HG03439 (cell line): ENCODE measurements around the gene SCN1B.
A peak's percentile ranks its signal among the peaks of the same experiment; 100 is the strongest.

Experiments
- ATAC-seq: cut with Tn5 transposase; IDR thresholded peaks from one replicate; pipeline ENCODE4 v1.9.1; 2021; ENCODE audit warnings: mild to moderate bottlenecking, moderate library complexity; ENCODE audit not compliant: unreplicated experiment

Gene SCN1B

DNA sequence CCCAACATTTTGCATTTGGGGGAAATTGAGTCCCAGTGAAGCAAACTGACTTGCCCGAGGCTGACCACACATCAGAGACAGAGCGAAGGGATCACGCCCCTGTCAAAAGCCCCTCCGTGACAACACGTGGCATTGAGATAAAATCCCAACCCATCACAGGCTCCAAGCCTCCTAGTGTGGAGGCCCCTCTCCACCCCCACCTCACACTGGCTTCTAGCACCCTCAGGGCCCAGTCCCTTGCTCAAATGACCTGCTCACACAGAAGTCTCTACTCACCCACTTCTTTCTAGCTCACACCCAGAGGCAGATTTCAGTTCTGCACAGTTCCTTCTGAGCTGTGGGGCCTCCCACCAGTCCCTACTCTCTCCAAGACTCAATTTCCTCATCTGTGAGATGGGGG, 21.5 kb downstream of the SCN1B start:
- no peak for ATAC-seq

- ATAC-seq = no peak
These were observed 22.4 kb downstream of the SCN1B start for GRCh38 chr19:35052599-35053190.

GRCh38 chr19:35053667-35054293, 23.5 kb downstream of the SCN1B start:
- ATAC-seq = no peak

DNA sequence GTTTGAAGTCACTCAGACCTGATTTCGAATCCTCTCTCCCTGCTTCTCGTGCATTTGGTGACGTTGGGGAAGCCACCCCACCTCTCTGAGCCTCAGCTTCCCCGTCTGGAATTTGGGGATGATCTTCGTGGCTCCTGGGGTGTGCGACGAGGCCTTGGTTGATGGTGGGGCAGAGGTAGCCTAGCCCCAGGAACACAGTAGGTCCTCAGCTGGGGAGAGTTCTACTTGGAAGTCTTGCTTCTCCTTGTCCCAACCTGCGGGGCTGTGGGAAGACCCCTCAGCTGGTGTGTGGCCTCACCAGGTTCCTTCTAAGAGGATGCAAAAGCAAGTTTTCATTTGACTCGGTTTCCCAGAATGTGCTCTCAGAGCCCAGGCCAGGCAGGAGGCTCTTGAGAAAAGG, 24.4 kb downstream of the SCN1B start:
- no peak for ATAC-seq

DNA sequence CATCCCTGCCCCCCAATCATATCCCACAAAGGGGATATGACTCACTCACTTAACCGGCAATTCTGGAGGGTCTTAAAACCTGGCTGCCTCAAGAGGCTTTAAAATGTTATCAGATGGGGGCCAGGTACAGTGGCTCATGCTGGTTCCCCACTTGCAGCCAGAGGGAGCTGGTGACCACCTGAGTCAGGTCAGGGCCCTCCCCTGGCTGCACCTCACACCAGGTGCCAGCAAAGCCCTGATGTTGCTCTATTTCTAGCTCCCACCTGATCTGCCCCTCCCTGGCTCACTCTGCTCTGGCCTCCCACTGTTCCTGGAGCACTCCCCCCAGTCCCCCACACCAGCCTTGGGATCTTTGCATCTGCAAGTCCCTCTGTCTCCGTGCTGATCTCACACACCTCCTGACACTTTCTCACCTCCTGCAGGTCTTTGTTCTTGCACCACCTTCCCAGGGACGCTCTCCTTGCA, 25.5 kb downstream of the SCN1B start:
- ATAC-seq = no peak

DNA sequence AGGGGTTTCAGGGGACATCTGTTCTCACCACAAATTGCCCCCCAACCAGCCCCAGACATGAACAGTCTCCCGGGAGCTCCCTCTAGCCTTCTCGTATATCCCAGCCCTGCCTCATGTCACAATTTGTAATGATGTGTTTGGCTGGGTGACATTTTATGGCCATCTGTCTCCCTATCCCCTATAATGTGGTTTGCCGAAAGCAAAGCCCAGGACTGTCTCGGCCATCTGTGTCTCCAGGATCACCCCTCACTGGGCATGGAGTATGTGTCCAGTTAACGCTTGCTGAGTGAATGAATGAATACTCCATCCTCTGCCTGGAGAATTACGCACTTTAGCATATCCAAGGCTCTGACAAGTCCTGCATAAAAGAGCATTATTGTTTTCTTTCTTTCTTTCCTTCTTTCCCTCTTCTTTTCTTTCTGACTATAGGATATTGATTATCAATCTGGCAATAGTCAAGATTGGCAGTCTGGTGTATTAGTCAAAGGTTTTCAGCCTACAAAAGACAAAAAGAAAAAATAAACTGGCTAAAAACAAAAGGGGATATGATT, 26.3 kb downstream of the SCN1B start:
- ATAC-seq = no peak

- ATAC-seq = no peak
These were observed 28.1 kb downstream of the SCN1B start for GRCh38 chr19:35058370-35058769.

GRCh38 chr19:35059006-35059798, 28.9 kb downstream of the SCN1B start:
- ATAC-seq = no peak

DNA sequence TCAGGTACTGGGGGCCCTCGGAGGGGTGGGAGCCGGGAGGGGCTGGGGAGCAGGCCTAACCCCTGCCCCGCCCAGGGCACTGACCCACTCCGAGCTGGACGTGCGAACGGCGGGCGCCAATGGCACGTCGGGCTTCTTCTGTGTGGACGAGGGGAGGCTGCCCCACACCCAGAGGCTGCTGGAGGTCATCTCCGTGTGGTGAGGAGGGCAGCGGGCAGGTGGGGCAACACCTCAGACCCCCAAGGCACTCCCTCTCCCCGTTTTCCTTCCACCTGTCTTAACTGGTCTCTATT, 29.5 kb downstream of the SCN1B start:
- ATAC-seq = no peak

- ATAC-seq = no peak
These were observed 30.0 kb downstream of the SCN1B start for GRCh38 chr19:35060160-35060855.

GRCh38 chr19:35061583-35062373, 31.5 kb downstream of the SCN1B start:
- ATAC-seq = no peak

DNA sequence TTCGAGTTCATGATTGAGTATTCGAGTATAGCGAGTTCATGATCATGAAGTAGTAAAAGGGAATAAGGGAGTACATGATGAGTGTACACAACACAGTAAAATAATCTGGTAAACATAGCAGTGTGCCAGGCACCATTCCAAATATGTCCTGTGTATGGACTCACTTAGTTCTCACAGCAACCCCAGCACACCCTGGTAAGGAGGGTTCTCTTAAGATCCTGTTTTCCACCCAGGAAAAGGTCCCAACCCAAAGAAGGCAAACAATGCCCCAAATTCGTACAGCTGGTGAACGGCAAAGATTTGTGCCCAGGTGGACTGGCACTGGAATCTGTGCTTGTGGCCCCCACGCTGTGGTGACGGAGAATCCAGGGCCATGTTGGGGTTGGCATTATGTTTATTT, 32.7 kb downstream of the SCN1B start:
- ATAC-seq = no peak

DNA sequence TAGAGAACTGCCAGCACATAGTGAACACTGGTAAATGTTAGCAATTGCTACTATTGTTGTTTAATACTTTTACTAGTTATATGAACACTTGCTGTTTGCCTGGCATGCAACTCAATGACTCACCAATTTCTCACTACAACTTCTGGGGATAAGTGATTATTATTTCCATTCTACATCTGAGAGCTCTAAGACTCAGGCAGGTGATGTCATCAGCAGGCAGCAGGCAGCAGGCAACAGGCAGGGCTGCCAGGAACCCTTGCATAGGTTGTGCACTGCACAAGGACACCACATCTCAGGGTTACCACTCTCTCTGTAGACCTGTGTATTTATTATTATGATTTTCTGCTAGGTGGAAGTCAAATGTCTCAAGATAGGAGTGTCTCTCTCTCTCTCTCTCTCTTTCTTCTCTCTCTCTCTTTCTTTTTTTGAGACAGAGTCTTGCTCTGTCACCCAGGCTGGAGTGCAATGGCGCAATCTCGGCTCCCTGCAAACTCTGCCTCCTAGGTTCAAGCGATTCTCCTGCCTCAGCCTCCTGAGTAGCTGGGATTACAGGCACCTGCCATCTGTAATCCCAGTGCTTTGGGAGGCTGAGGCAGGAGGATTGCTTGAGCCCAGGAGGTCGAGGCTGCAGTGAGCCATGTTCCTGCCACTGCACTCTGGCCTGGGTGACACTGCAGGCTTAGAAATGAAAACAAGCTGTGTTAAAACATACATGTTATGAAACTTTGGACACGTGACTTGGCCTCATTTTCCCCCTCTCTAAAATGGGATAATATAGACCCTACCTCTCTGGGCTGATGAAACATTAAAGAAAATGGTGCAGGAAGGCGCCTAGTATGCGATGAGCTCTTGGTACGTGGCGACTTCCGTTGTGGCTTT, 33.9 kb downstream of the SCN1B start:
- ATAC-seq = no peak

GRCh38 chr19:35065574-35065973, 35.3 kb downstream of the SCN1B start:
- no peak for ATAC-seq

- ATAC-seq = no peak
These were observed 35.9 kb downstream of the SCN1B start for GRCh38 chr19:35066121-35066520.

DNA sequence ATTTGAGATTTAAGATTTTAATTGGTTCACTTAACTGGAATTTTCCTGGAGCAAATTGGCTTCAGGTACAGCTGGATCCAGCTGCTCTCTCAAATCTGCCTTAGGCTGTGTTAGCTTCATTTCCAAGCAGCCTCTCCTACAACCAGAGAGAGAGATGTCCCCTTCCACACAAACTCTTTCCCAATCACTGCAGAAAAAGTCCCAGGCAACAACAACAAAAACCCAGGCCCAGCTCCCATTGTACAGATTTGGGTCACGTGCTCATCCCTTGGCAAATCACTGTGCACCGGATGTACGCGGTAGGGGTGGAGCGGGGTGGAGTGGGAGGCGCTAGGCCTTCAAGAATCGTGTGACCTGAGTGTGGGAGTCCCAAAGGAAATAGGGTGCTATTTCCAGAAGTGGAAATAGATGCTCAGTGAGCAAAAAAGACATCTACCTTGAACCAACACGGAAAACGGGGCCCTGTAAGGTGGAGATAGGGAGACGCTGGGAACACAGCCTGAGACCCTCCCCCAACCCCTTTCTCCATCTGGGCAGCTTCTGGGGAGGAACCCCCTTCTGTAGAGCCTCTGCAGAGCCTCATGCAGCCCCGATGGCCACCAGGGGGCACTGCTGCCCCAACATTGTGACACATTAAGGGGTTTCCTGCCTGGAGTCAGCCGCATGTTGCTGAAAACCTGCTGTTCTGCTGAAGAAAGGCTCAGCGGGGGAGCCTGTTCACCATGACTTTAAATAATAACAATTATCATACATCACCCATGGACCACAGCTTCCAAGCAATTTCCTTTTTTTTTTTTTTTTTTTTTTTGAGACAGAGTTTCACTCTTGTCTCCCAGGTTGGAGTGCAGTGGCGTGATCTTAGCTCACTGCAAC, 36.7 kb downstream of the SCN1B start:
- ATAC-seq = peak; percentile 80

DNA sequence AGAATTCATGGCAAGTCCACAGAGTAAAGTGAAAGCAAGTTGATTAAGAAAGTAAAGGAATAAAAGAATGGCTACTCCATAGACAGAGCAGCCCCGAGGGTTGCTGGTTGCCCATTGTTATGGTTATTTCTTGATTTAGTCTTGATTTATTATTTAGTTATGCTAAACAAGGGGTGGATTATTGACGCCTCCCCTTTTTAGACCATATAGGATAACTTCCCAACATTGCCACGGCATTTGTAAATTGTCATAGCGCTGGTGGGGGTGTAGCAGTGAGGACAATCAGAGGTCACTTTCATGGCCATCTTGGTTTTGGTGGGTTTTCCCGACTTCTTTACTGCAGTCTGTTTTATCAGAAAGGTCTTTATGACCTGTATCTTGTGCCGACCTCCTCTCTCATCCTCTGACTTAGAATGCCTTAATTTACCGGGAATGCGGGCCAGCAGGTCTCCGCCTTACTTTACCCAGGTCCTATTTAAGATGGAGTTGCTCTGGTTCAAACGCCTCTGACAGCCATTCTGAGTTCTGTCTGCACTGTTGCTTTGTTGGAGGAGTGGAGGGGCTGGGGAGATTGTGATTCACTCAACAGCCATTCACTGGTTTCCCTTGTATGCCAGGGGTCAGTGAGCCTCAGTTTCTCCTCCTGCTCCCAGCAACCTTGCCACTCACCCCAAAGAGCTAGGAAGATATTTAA, 38.8 kb downstream of the SCN1B start:
- no peak for ATAC-seq

DNA sequence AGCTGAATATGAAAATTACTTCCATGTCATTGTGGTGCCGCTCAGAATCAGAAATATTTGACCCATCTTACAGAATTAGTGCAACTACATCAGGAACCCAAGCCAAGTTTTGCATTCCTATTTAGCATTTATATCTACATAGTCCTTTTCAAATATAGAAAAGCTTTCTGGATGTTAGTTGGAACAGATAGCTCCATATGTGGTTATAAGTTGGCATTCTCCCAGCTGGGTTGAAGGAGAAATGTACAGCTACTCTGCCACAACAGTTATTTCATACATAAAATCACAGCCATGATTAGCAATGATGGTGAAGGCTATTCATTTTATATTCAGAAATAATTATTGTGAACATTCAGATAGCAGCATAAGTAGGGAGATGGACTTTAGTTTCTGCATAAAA, 39.4 kb downstream of the SCN1B start:
- ATAC-seq = no peak
